ENCODE measurements around the gene TP53BP1.

The TP53BP1 gene

GRCh38 chr15:43505738-43506137, 12.8 kb upstream of the TP53BP1 start:
- no peak overlapping the region for H3K4me2 ChIP-seq (ENCODE audit: insufficient read depth, low read length, poor library complexity, severe bottlenecking)
- H3K4ac ChIP-seq (ENCODE audit: low read length) = no peak overlapping the region
- H4K91ac ChIP-seq (ENCODE audit: low read depth, low read length, poor library complexity) = no peak overlapping the region
- H3K9me3 ChIP-seq (replicated peaks in 1 of 2; ENCODE audit: control insufficient read depth in 2 of 2, insufficient read depth in 1 of 2, low read depth in 1 of 2, low read length in 2 of 2) = no peaks in the 10 kb centered on the region
- H2BK15ac ChIP-seq (ENCODE audit: low read length) = no peak overlapping the region
- no peak overlapping the region for H3K9ac ChIP-seq (ENCODE audit: low read depth, low read length, poor library complexity)
- H3K4me3 ChIP-seq (ENCODE audit: low read length in 2 of 2) = no peak overlapping the region
- H3K27me3 ChIP-seq (ENCODE audit: control insufficient read depth in 3 of 3, insufficient read depth in 3 of 3, low read depth in 1 of 3, low read length in 3 of 3) = no peaks in the 10 kb centered on the region
- WGBS, 2 donors (ENCODE audit: extremely low coverage in 2 of 2, insufficient read length in 2 of 2, insufficient replicate concordance in 1 of 2) = no CpG with 5 or more reads among the region's 1 CpG
- H2AK5ac ChIP-seq (ENCODE audit: low read depth, low read length) = no peak overlapping the region
- no peak overlapping the region for H3K27ac ChIP-seq (replicated peaks; ENCODE audit: low read length)
- H2AFZ ChIP-seq (ENCODE audit: low read length) = no peak overlapping the region
- H3K18ac ChIP-seq (ENCODE audit: low read length) = no peak overlapping the region
- no peaks in the 10 kb centered on the region for H3K79me1 ChIP-seq (ENCODE audit: low read depth, low read length)
- no peak overlapping the region for H2BK12ac ChIP-seq (ENCODE audit: low read length)
- H4K8ac ChIP-seq (ENCODE audit: low read depth, low read length) = no peak overlapping the region
- H3K23ac ChIP-seq (ENCODE audit: low read depth, low read length, poor library complexity) = no peak overlapping the region
- no peaks in the 10 kb centered on the region for H3K36me3 ChIP-seq (replicated peaks in 1 of 2; ENCODE audit: control insufficient read depth in 2 of 2, insufficient read depth in 2 of 2, low read length in 2 of 2)
- DNase-seq (ENCODE audit: low spot score) = no peak
- H2BK120ac ChIP-seq (ENCODE audit: low read depth, low read length) = no peak overlapping the region
- H2BK5ac ChIP-seq (ENCODE audit: low read length) = no peak overlapping the region
- H3K4me1 ChIP-seq (ENCODE audit: control insufficient read depth in 2 of 2, insufficient read depth in 1 of 2, low read depth in 1 of 2, low read length in 2 of 2) = peaks cover 6 to 9% of the 10 kb centered on the region in 2 donors
- H3K14ac ChIP-seq (ENCODE audit: low read length) = no peak overlapping the region

DNA sequence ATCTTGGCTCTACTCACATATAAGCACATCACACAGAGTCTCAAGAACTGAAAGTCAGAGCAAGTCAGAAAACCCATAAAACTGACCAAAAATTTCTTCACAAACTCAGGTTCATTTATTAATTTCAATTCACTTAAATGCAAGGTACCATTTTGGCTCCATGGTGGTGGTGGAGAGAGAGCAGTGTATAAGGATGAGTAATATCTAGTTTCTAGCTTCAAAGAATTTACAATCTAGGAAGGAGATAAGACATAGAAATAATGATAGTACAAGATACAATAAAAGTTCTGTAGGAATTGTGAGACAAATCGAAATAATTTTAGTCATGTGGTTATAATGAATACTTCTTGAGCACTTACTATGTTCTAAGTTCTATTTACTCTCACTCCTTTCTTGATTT, 6.7 kb upstream of the TP53BP1 start:
- no peak overlapping the region for H4K91ac ChIP-seq (ENCODE audit: low read depth, low read length, poor library complexity)
- H4K8ac ChIP-seq (ENCODE audit: low read depth, low read length) = no peak overlapping the region
- H3K27ac ChIP-seq (replicated peaks; ENCODE audit: low read length) = no peak overlapping the region
- no peak overlapping the region for H3K4me2 ChIP-seq (ENCODE audit: insufficient read depth, low read length, poor library complexity, severe bottlenecking)
- H3K4me3 ChIP-seq (ENCODE audit: low read length in 2 of 2) = no peak overlapping the region
- H3K27me3 ChIP-seq (ENCODE audit: control insufficient read depth in 3 of 3, insufficient read depth in 3 of 3, low read depth in 1 of 3, low read length in 3 of 3) = no peaks in the 10 kb centered on the region
- no peak overlapping the region for H2AFZ ChIP-seq (ENCODE audit: low read length)
- H3K9ac ChIP-seq (ENCODE audit: low read depth, low read length, poor library complexity) = no peak overlapping the region
- DNase-seq (ENCODE audit: low spot score) = no peak
- no peaks in the 10 kb centered on the region for H3K9me3 ChIP-seq (replicated peaks in 1 of 2; ENCODE audit: control insufficient read depth in 2 of 2, insufficient read depth in 1 of 2, low read depth in 1 of 2, low read length in 2 of 2)
- H3K4me1 ChIP-seq (ENCODE audit: control insufficient read depth in 2 of 2, insufficient read depth in 1 of 2, low read depth in 1 of 2, low read length in 2 of 2) = no peaks in the 10 kb centered on the region
- H3K36me3 ChIP-seq (replicated peaks in 1 of 2; ENCODE audit: control insufficient read depth in 2 of 2, insufficient read depth in 2 of 2, low read length in 2 of 2) = no peaks in the 10 kb centered on the region
- H3K14ac ChIP-seq (ENCODE audit: low read length) = no peak overlapping the region
- no peak overlapping the region for H2BK15ac ChIP-seq (ENCODE audit: low read length)
- no peak overlapping the region for H3K4ac ChIP-seq (ENCODE audit: low read length)
- H2AK5ac ChIP-seq (ENCODE audit: low read depth, low read length) = no peak overlapping the region
- no peak overlapping the region for H3K18ac ChIP-seq (ENCODE audit: low read length)
- no peak overlapping the region for H2BK12ac ChIP-seq (ENCODE audit: low read length)
- H2BK5ac ChIP-seq (ENCODE audit: low read length) = no peak overlapping the region
- no peak overlapping the region for H3K23ac ChIP-seq (ENCODE audit: low read depth, low read length, poor library complexity)
- no CpG with 5 or more reads among the region's 1 CpG for WGBS, 2 donors (ENCODE audit: extremely low coverage in 2 of 2, insufficient read length in 2 of 2, insufficient replicate concordance in 1 of 2)
- no peak overlapping the region for H2BK120ac ChIP-seq (ENCODE audit: low read depth, low read length)
- no peaks in the 10 kb centered on the region for H3K79me1 ChIP-seq (ENCODE audit: low read depth, low read length)

GRCh38 chr15:43498990-43499389, 6.0 kb upstream of the TP53BP1 start:
- Histone ChIP-seq H3K23ac (ENCODE audit: low read depth, low read length, poor library complexity) (no peak overlapping the region), H3K14ac (ENCODE audit: low read length) (no peak overlapping the region), H2BK5ac (ENCODE audit: low read length) (no peak overlapping the region), H3K27me3 (ENCODE audit: control insufficient read depth in 3 of 3, insufficient read depth in 3 of 3, low read depth in 1 of 3, low read length in 3 of 3) (no peaks in the 10 kb centered on the region), H3K36me3 (replicated peaks in 1 of 2; ENCODE audit: control insufficient read depth in 2 of 2, insufficient read depth in 2 of 2, low read length in 2 of 2) (no peaks in the 10 kb centered on the region), H3K4me3 (ENCODE audit: low read length in 2 of 2) (no peak overlapping the region), H3K27ac (replicated peaks; ENCODE audit: low read length) (no peak overlapping the region), H3K9ac (ENCODE audit: low read depth, low read length, poor library complexity) (no peak overlapping the region), H2BK12ac (ENCODE audit: low read length) (no peak overlapping the region), H3K4me2 (ENCODE audit: insufficient read depth, low read length, poor library complexity, severe bottlenecking) (no peak overlapping the region), H3K9me3 (replicated peaks in 1 of 2; ENCODE audit: control insufficient read depth in 2 of 2, insufficient read depth in 1 of 2, low read depth in 1 of 2, low read length in 2 of 2) (no peaks in the 10 kb centered on the region), H2BK15ac (ENCODE audit: low read length) (no peak overlapping the region), H4K8ac (ENCODE audit: low read depth, low read length) (no peak overlapping the region), H2BK120ac (ENCODE audit: low read depth, low read length) (no peak overlapping the region), H3K18ac (ENCODE audit: low read length) (no peak overlapping the region), H4K91ac (ENCODE audit: low read depth, low read length, poor library complexity) (no peak overlapping the region), H3K4me1 (ENCODE audit: control insufficient read depth in 2 of 2, insufficient read depth in 1 of 2, low read depth in 1 of 2, low read length in 2 of 2) (peaks cover 0 to under 1% of the 10 kb centered on the region in 2 donors), H2AK5ac (ENCODE audit: low read depth, low read length) (no peak overlapping the region), H2AFZ (ENCODE audit: low read length) (no peak overlapping the region), H3K4ac (ENCODE audit: low read length) (no peak overlapping the region), H3K79me1 (ENCODE audit: low read depth, low read length) (no peaks in the 10 kb centered on the region)
- WGBS, 2 donors (ENCODE audit: extremely low coverage in 2 of 2, insufficient read length in 2 of 2, insufficient replicate concordance in 1 of 2) = no CpG with 5 or more reads among the region's 3 CpGs
- DNase-seq (ENCODE audit: low spot score) = no peak

DNA sequence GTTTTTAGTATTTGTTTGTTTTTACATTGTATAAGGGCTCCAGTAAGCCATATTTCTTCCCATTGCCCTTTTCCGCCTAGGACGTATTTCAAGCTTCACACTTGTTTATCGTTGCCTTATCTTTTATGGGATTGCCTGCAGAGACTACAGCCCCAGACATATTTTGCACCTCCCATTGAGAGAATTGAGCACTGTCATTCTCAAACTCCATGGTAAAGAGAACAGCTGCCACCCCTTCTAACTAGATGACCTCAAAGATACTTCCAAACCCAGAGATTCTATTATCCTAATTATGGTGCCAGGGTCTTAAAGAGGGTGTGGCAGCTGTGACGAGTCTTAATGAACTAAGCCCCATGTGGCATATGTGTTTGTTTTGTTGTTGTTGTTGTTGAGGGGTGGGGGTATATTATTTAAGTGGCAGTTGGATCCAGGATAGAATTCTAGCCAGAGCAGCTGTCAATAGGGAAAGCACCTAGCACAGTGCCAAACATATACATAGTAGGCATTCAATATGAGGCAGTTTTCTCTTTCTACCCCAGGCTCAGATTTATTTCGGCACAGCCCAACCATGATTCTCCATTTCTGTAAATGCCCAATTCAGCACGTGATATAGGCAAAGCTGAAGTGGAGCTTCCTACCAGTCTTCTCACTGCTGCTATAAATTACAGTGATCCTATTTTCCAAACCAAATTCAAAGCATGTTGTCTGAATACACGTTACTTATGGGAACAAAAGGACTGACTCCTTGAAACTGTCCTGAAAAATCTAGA, 932 bp upstream of the TP53BP1 start:
- Histone ChIP-seq H3K4me1 (ENCODE audit: control insufficient read depth in 2 of 2, insufficient read depth in 1 of 2, low read depth in 1 of 2, low read length in 2 of 2) (peaks cover 7 to 9% of the 10 kb centered on the region in 2 donors), H3K9me3 (replicated peaks in 1 of 2; ENCODE audit: control insufficient read depth in 2 of 2, insufficient read depth in 1 of 2, low read depth in 1 of 2, low read length in 2 of 2) (no peaks in the 10 kb centered on the region), H3K14ac (ENCODE audit: low read length) (no peak overlapping the region), H3K27me3 (ENCODE audit: control insufficient read depth in 3 of 3, insufficient read depth in 3 of 3, low read depth in 1 of 3, low read length in 3 of 3) (no peaks in the 10 kb centered on the region), H3K27ac (replicated peaks; ENCODE audit: low read length) (no peak overlapping the region), H2AK5ac (ENCODE audit: low read depth, low read length) (no peak overlapping the region), H2BK5ac (ENCODE audit: low read length) (no peak overlapping the region), H3K79me1 (ENCODE audit: low read depth, low read length) (no peaks in the 10 kb centered on the region), H2AFZ (ENCODE audit: low read length) (peak overlapping the region; percentile 97), H2BK12ac (ENCODE audit: low read length) (no peak overlapping the region), H2BK15ac (ENCODE audit: low read length) (no peak overlapping the region), H4K91ac (ENCODE audit: low read depth, low read length, poor library complexity) (no peak overlapping the region), H3K18ac (ENCODE audit: low read length) (no peak overlapping the region), H3K4me2 (ENCODE audit: insufficient read depth, low read length, poor library complexity, severe bottlenecking) (peak overlapping the region; percentile 62), H3K36me3 (replicated peaks in 1 of 2; ENCODE audit: control insufficient read depth in 2 of 2, insufficient read depth in 2 of 2, low read length in 2 of 2) (peaks cover 9 to 34% of the 10 kb centered on the region in 2 donors), H3K4ac (ENCODE audit: low read length) (no peak overlapping the region), H4K8ac (ENCODE audit: low read depth, low read length) (no peak overlapping the region), H3K9ac (ENCODE audit: low read depth, low read length, poor library complexity) (no peak overlapping the region), H2BK120ac (ENCODE audit: low read depth, low read length) (no peak overlapping the region), H3K4me3 (ENCODE audit: low read length in 2 of 2) (peak overlapping the region in 1 of 2 donors; percentile 91), H3K23ac (ENCODE audit: low read depth, low read length, poor library complexity) (no peak overlapping the region)
- no peak for DNase-seq (ENCODE audit: low spot score)
- no CpG with 5 or more reads among the region's 7 CpGs for WGBS, 2 donors (ENCODE audit: extremely low coverage in 2 of 2, insufficient read length in 2 of 2, insufficient replicate concordance in 1 of 2)
